ENCODE data around the gene WNK2.

DNA sequence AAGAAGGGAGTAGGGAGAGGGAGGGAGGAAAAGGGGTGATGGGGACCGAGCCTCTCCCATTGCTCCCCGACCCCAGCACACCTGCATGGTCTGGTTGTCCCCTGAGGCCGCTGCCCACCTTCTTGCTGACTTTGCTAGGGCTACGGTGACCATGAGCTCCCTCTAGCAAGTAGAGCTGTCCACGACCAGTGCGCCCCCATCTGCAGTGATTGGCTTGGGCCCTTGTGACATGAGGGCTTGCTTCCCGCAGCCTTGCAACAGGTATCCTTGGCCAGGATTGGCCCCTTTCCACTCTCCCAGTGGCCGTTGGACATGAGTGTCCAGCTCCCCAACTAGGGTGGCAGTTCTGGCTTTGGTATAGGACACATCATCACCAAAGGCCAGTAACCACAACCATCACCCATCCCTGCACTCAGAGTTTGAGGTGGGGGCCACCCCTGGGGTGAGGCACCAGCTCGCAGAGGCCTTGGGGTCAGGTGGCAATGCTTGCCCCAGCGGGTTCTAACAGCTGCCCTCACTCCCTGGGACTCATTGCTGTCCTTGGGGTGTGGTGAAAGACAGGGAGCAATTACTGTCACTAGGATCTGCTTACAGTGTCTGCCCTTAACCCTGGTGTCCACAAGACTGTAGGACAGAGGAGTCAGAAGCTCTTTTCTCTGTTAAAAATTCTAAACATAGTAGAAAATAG, 32.7 kb upstream of the WNK2 start:
- TF ChIP-seq POLR2AphosphoS5 (IDR thresholded peaks at IDR 0.05; ENCODE audit: low read depth, low read length) (no peak), POLR2A (IDR thresholded peaks at IDR 0.05; ENCODE audit: low read depth, low read length) (no peak), TAF1 (IDR thresholded peaks at IDR 0.05; ENCODE audit: low read depth, low read length) (no peak), POU2F2 (IDR thresholded peaks at IDR 0.05; ENCODE audit: low read depth, low read length) (no peak), PAX5 (IDR thresholded peaks at IDR 0.05; ENCODE audit: insufficient read depth, low read length, severe bottlenecking) (no peak), SPI1 (IDR thresholded peaks at IDR 0.05; ENCODE audit: low read depth, low read length) (no peak)
